MCF 10A (cell line): ENCODE measurements around the gene PCSK6. TPM values are rescaled to one million over a fixed set of nuclear protein-coding genes. Genes with fewer than 3 reads are reported as not detected.
"Not testable (repeated sequence)": the region's sequence is repeated elsewhere in the genome, so short reads cannot be mapped to it uniquely, and the experiment has no call there.

Experiments
- BruUV-seq: library from RNA; stranded (reverse); fragments of 400-500 nt; replicated peaks from 2 replicates; lab custom pipeline; 2021; lab: Mats Ljungman, UMichigan
- CTCF ChIA-PET: fragments of 300-600 bp; sonication (Branson Sonifier 250); formaldehyde crosslinking; extraction: SDS; loops from one replicate; lab custom pipeline; 2021; ENCODE audit warnings: antibody characterized with exemption, inconsistent platforms; lab: Yijun Ruan, JAX
- POLR2A ChIA-PET: fragments of 300-600, 350-650 bp; sonication (Branson Sonifier 250); formaldehyde crosslinking; extraction: SDS; loops from one replicate; lab custom pipeline; 2020; ENCODE audit warnings: antibody characterized with exemption, inconsistent platforms; lab: Yijun Ruan, JAX
- DNase-seq: peaks from one replicate; pipeline ENCODE4 v3.0.0-alpha.2; 2018; ENCODE audit not compliant: unreplicated experiment
- H3K27ac Mint-ChIP-seq: one replicate; pipeline ENCODE4 v1.8.0; 2022; ENCODE audit warnings: mild to moderate bottlenecking, low read depth, mixed read lengths; ENCODE audit not compliant: unreplicated experiment
- H3K27me3 Mint-ChIP-seq: one replicate; pipeline ENCODE4 v1.8.0; 2022; ENCODE audit warnings: mixed read lengths; ENCODE audit not compliant: insufficient read depth, unreplicated experiment
- H3K36me3 Mint-ChIP-seq: one replicate; pipeline ENCODE4 v1.8.0; 2022; ENCODE audit warnings: mild to moderate bottlenecking, moderate library complexity, mixed read lengths; ENCODE audit not compliant: insufficient read depth, unreplicated experiment
- H3K4me1 Mint-ChIP-seq: one replicate; pipeline ENCODE4 v1.8.0; 2022; ENCODE audit warnings: mixed read lengths; ENCODE audit not compliant: insufficient read depth, unreplicated experiment
- H3K4me3 Mint-ChIP-seq: one replicate; pipeline ENCODE4 v1.8.0; 2022; ENCODE audit warnings: mild to moderate bottlenecking, moderate library complexity, mixed read lengths; ENCODE audit not compliant: unreplicated experiment
- H3K9me3 Mint-ChIP-seq: one replicate; pipeline ENCODE4 v1.8.0; 2022; ENCODE audit warnings: mixed read lengths; ENCODE audit not compliant: unreplicated experiment
- CTCF ChIP-seq: fragments of 200-600 bp; IDR thresholded peaks from one replicate; pipeline ENCODE4 v1.8.0; 2022; ENCODE audit warnings: antibody characterized with exemption, mild to moderate bottlenecking; ENCODE audit not compliant: unreplicated experiment
- intact Hi-C: fragments of 100-400 bp; cut with micrococcal nuclease; formaldehyde crosslinking; loops from 2 replicates; pipeline ENCODE4 v1.14.1; 2022
- total RNA-seq: library from RNA; stranded (reverse); gene quantifications from 2 replicates; pipeline ENCODE4 v1.2.3, GENCODE V29; 2022

PCSK6 gene
- total RNA-seq, 1 experiment from 2014 or later: 30.8 TPM

DNA sequence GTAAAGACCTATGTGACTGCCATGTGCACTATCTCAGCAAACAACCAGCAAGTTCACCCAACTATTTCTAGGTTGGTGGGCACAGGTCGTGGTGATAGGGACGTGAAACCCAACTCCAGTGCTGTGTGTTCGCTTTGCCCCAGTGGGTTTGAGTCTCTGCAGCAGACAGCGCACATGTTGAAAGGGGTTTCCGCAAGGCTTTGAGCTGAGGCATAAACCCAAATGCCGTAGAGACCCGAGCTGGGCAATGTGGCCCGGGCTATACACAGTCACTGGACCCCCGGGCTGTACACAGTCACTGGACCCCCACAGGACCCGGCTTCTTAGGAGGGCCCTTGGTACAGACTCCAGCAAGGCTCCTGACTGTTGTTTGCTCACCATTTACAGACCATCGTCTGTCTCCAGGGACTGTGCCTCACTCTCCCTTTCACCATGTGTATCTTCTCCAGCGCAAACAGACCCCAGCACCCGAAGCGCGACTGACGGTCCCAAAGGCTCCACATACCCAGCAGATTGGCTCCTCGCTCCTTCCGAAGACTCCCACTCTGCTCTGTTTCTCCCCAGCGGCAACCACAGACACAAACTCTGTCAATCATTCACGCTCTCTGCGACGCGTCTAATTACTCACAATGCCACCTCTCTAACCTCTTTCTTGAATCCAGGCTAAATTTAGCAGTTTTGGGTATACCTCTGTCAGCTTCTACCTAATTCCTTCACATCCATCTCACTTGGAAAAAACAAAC, 31.2 kb downstream of the PCSK6 start:
- no peak for DNase-seq
- ChIA-PET POLR2A (no interaction called here), CTCF (interaction anchor here (0.7 kb wide), 1 partner anchor 12 kb away, joined by 3 read pairs; no protein-coding TSS in a partner anchor)
- Mint-ChIP-seq H3K27me3 (no peaks in the 10 kb centered on the region), H3K27ac (no peak overlapping the region), H3K36me3 (no peaks in the 10 kb centered on the region), H3K4me3 (no peak overlapping the region), H3K9me3 (no peaks in the 10 kb centered on the region), H3K4me1 (peaks cover 9% of the 10 kb centered on the region)
- intact Hi-C loops: no loop called here
- TF ChIP-seq CTCF: no peak
- BruUV-seq: no TSS peak

DNA sequence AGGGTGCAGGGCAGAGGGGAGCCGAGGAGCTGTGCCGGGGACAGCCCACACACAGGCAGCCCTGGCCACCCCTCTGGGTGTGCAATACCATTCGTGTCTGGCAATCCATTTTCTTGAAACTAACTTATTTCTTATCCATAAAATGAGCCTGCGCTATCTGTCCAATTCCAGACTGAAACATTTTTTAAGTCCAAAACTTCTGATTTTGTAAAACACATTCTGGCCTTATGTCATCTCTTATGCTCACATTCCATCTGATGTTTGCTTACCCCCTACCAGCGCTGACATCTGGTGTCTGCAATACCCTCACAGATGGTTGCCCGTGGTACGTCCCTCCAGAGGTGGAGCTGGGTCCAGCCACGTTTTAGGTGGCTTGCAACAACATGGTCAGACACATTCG, 31.8 kb downstream of the PCSK6 start:
- Mint-ChIP-seq H3K4me3 (no peak overlapping the region), H3K27ac (no peak overlapping the region), H3K9me3 (no peaks in the 10 kb centered on the region), H3K27me3 (no peaks in the 10 kb centered on the region), H3K4me1 (peaks cover 5% of the 10 kb centered on the region), H3K36me3 (no peaks in the 10 kb centered on the region)
- no TSS peak for BruUV-seq
- intact Hi-C loops: no loop called here
- no peak for TF ChIP-seq CTCF
- ChIA-PET CTCF (no interaction called here), POLR2A (no interaction called here)
- no peak for DNase-seq

GRCh38 chr15:101456057-101456739, 33.3 kb downstream of the PCSK6 start:
- Mint-ChIP-seq H3K4me3 (no peak overlapping the region), H3K4me1 (no peaks in the 10 kb centered on the region), H3K36me3 (no peaks in the 10 kb centered on the region), H3K27me3 (no peaks in the 10 kb centered on the region), H3K27ac (no peak overlapping the region), H3K9me3 (no peaks in the 10 kb centered on the region)
- TF ChIP-seq CTCF: no peak
- BruUV-seq: no TSS peak
- CTCF ChIA-PET: interaction anchor here (1.1 kb wide), 1 partner anchor 26 kb away, joined by 3 read pairs; no protein-coding TSS in a partner anchor
- intact Hi-C loops: no loop called here
- no peak for DNase-seq
- POLR2A ChIA-PET: no interaction called here

- peaks cover 1% of the 10 kb centered on the region for H3K36me3 Mint-ChIP-seq
- no peak overlapping the region for H3K4me3 Mint-ChIP-seq
- BruUV-seq: no TSS peak
- CTCF ChIA-PET: no interaction called here
- H3K27ac Mint-ChIP-seq: no peak overlapping the region
- no peak for DNase-seq
- H3K4me1 Mint-ChIP-seq: no peaks in the 10 kb centered on the region
- POLR2A ChIA-PET: no interaction called here
- intact Hi-C loops: no loop called here
- H3K9me3 Mint-ChIP-seq: no peaks in the 10 kb centered on the region
- no peaks in the 10 kb centered on the region for H3K27me3 Mint-ChIP-seq
- no peak for TF ChIP-seq CTCF
Observed at GRCh38 chr15:101455291-101456025, 34.0 kb downstream of the PCSK6 start.

DNA sequence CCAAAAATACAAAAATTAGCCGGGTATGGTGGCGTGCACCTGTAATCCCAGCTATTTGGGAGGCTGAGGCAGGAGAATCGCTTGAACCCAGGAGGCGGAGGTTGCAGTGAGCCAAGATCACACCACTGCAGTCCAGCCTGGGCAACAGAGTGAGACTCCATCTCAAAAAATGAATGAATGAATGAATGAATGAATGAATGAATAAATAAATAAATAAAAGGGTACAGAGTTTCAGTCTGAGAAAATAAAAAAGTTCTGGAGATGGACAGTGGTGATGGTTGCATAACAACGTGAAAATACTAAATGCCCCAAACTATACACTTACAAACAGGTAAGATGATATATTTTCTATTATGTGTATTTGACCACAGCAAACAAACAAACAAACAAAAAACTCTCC, 34.7 kb downstream of the PCSK6 start:
- intact Hi-C loops, CTCF ChIA-PET, H3K4me3 Mint-ChIP-seq, H3K9me3 Mint-ChIP-seq, H3K27me3 Mint-ChIP-seq, H3K27ac Mint-ChIP-seq, DNase-seq, BruUV-seq, H3K4me1 Mint-ChIP-seq, H3K36me3 Mint-ChIP-seq: not testable (repeated sequence)
- POLR2A ChIA-PET: interaction anchor here (0.7 kb wide), 1 partner anchor 14 kb away, joined by 5 read pairs; no protein-coding TSS in a partner anchor
